Amniotic epithelial cell (primary cell): Measurements from ENCODE around the gene EPPIN.

Experiments used
- DNase-seq: peaks from one replicate; pipeline ENCODE4 v3.0.0-alpha.2; 2010; ENCODE audit warnings: low read depth

EPPIN gene

DNA sequence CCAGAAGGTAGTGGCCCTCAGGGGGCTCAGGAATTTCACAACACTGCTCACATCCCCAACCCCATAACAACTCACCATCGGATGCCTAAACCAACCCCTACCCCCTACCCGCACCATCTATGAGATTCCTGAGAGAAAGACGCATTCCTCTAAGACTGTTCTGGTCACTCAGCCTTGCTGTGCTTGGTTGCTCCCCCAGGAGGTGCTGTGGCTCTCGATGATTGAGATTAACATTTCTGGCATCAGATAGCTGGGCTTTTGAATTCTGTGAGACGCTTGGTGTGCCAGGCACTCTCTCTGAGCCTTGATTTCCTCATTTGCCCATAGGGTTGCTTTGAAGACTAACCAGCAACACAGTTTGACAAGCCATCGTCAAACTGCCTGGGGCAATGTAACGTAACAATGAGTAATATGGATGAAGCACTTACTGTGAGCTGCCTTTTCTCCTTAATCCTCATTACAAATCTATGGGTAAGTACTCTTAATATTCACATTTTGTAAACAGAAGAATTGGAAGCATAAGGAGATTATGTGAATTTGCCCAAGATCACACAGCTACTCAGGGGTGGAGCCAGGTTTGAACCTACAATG, 8.9 kb downstream of the EPPIN start:
- no peak for DNase-seq

DNA sequence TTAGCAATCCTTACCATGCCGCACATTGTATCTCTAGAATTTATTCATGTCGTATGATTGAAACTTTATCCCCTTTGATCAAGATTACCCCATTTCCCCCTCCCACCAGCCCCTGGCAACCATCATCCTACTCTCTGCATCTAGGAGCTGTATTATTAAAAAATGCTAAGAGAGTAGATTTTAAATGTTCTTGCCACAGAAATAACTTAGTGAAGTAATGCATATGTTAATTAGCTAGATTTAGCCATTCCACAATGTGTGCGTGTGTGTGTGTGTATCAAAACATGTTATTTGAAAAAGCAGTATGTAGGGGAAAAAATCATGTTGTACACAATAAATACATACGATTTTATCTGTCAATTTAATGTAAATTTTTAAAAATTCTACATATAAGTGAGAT, 19.9 kb downstream of the EPPIN start:
- no peak for DNase-seq

DNA sequence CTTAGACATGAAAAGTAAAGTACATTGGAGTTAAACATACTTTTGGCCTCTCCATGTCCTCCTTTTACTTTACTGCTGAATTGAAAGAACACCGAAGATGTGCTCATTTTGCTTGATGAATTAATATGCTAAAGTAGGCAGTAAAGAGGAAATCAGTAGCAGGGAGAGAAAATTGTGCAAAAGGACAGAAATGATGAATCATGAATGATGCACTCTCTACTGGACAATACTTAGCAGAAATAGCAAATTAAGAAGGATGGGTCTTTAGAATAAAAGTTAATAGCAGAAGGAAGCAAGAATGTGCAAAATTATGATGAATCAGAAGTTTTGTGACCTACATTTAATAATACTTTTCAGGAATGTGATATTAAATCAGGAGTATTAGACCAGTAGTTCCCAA, 23.4 kb downstream of the EPPIN start:
- peak; percentile 1 for DNase-seq

GRCh38 chr20:45518282-45518681, 28.9 kb downstream of the EPPIN start:
- peak; percentile 3 for DNase-seq

DNA sequence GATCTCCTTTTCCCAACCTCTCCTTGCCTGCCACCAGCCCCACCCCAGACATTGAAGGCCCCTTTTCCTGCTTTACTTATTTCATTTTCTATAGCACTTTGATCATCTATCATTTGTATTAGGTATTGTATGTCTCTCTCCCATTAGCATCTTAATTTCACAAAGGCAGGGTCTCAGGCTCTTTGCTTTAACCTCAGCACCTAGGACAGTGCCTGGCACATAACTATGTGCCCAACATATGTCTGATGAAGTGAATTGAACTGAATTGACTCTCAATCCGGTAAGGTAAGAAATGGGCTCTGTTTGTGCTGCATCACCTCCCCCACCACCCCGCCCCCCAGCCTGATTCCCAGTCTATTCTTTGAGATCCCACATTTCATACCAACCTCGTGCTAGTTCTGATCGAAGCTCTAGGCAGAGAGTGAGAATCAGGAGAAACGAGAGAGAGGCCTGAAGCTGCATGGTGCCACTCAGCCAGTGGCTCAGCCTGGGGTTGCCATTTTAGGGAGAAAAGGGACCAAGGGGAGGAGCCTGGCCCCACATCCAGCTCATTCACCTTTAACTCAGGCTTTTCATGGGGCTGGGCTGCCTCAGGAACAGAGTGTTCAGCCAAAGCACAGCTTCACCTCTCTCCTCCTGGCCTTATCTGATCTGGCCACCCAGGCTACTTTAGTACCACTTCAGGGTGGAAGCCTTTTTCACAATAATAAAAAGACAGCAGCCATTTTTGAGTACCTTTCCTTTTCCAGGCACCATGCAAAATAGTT, 31.9 kb downstream of the EPPIN start, which contains the start of gene SPINT3:
SPINT3 (minus strand) TSS at position 476 of the 767 bp plus-strand sequence; CDS start at position 462, 14 bp downstream.
- no peak for DNase-seq

DNA sequence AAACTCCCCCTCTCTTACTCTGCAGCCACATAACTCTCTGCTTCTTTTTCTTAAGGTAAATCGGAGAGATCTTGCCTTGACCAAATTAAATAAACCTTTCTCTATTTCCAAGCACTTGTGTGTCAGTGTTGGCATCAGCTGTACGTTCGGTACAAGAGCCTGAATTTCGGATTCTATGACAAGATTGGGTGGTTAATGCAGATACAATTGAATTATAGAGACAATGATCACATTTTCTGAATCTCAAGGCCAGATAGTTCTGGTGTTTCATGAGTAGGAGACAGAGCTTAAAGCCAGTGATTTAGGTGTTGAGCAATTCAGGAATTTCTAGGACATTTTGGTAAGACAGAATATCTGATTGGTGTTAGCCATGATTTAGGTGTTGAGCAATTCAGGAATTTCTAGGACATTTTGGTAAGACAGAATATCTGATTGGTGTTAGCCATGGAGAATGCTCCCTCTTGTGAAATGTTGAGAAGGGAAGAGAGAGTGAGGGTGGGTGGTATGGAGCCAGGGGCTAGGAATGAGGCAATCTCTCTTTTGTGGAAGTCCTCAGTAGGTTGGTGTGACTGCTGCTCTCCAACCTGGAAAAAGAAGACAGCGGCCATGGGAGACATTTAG, 36.8 kb downstream of the EPPIN start:
- peak; percentile 31 for DNase-seq

GRCh38 chr20:45509091-45509490, 38.1 kb downstream of the EPPIN start:
- DNase-seq = no peak

DNA sequence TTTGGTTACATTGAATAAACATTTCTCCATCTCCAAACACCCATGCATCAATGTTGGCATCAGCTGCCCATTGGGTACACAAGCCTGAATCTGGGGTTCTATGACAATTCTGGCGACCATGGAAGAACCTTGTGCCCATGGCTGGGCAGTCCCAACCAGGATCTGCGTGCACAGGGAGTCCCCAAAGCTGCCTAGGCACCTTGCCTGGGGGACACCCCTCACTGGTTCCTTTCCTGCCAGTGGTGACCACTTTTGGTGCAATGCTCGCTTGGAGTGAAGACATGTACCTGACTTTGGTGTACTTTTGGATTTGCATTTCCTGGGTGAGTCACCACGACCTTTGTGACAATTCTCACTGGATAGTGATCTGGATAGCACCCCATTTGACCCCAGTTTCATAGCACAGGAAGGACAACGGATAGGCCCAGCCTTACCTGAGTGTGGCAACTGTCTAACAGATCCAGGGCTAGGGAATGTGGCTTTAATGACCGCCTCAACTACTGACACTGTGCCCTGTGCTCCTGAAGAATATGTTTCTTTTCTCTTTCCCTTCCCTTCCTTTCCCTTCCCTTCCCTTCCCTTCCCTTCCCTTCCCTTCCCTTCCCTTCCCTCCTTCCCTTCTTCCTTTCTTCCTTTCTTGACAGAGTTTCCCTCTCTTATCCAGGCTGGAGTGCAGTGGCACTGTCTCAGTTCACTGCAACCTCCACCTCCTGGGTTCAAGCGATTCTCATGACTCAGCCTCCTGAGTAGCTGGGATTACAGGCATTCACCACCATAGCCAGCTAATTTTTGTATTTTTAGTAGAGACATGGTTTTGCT, 38.9 kb downstream of the EPPIN start:
- DNase-seq = no peak

GRCh38 chr20:45507011-45507820, 40.0 kb downstream of the EPPIN start:
- DNase-seq = peak; percentile 14

DNA sequence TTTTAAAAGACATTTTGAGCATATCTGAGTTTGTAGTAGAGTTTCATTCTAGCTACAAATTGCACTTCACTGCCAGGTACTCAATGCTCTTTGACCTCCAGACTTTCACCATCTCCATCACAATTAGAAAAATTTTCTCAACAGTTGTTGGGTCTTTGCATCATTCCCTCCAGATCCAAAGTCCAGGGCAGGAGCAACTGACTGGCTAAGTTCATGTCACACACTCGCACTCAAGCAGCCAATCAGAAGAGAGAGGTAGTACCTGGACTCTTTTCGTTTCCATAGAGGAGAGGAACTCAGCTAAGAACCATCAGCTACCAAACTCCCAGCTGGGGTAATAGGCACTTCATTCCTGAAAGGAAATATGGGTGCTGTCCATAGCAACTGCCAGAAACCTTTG, 40.8 kb downstream of the EPPIN start:
- DNase-seq = no peak

- no peak for DNase-seq
Observed at GRCh38 chr20:45503403-45503802, 43.8 kb downstream of the EPPIN start.

DNA sequence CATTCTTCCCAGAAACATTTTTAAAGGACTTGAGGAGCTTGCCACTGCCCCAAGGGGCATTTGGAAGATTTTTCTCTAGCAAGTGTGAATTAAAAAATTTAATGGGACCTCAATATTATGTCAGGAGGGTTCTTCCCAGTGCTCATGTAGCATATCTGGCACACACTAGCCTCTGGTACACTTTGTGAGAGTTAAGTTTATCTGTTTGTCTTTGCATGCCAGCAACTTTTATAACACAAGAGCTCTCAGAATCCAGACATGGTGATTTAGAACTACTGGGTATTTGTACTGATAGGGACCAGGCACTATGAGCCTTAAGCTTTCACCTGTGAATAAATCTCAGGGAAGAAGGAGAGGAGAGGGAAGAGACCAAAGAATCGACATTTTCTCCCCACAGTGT, 44.6 kb downstream of the EPPIN start:
- DNase-seq = no peak

GRCh38 chr20:45501600-45501999, 45.6 kb downstream of the EPPIN start:
- DNase-seq = no peak

GRCh38 chr20:45500022-45500421, 47.2 kb downstream of the EPPIN start:
- DNase-seq = no peak

DNA sequence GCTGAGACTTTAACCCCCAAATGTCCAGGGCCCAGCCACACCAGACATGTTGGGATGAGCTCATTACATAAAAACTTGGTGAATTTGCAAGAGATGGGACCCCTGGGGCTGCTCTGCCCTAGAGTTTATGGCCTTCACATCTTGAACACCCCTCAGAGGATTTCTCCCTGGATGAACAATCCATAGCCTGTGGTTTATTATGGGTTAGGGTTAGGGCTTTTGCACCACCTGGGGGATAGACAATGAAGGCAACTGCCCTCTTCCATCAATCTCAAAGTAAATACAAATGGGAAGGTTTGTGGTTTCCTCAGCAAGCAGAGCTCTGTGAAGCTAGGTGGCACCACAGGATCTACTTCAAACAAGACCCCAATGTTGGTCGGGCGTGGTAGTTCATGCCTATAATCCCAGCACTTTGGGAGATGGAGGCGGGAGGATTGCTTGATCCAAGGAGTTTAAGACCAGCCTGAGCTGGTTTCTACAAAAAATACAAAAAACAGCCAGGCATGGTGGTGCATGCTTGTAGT, 49.2 kb downstream of the EPPIN start:
- no peak for DNase-seq

DNA sequence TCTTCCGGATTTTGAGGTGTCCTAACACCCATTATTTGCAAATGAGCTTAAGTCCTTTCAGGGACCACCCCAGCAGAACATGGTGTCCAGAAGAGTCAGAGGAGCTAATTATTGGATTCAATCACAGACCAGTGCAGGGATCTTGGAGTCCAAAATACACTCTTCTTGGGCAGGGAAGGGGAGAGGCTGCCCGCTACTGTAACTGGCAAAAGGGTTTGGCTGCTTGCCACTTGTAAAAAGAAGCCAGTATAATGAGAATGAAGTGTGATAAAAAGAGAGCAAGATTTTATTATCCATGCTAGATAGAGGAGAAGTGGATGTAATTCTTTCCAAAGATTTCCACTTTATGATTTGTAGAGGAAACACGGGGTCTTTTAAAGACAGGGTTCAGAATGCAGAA, 51.0 kb downstream of the EPPIN start:
- no peak for DNase-seq

- peak; percentile 7 for DNase-seq
Observed at GRCh38 chr20:45495501-45495941, 51.7 kb downstream of the EPPIN start.
